Hepatocyte (in vitro differentiated cells): Measurements from ENCODE around the gene SLC22A23. TPM values are rescaled to one million over a fixed set of nuclear protein-coding genes. Genes with fewer than 3 reads are reported as not detected.

Experiments
- DNase-seq: peaks from one replicate; pipeline ENCODE4 v3.0.0-alpha.2; 2016; ENCODE audit warnings: low spot score
- H2AFZ ChIP-seq: fragments of 200-600 bp; sonication (generic); 2 replicates; pipeline ENCODE4 v1.6.0; 2016; ENCODE audit warnings: antibody characterized with exemption, mild to moderate bottlenecking
- H3K27ac ChIP-seq: fragments of 200-600 bp; sonication (generic); 2 replicates; pipeline ENCODE4 v1.5.1; 2016; ENCODE audit warnings: mild to moderate bottlenecking
- H3K27me3 ChIP-seq: fragments of 200-600 bp; sonication (generic); 2 replicates; pipeline ENCODE4 v1.6.1; 2016
- H3K36me3 ChIP-seq: fragments of 200-600 bp; sonication (generic); replicated peaks from 2 replicates; pipeline ENCODE4 v1.5.1; 2016; ENCODE audit warnings: low read depth; ENCODE audit not compliant: insufficient read depth
- H3K4me1 ChIP-seq: fragments of 200-600 bp; sonication (generic); 2 replicates; pipeline ENCODE4 v1.5.1; 2016; ENCODE audit warnings: mild to moderate bottlenecking, moderate library complexity; ENCODE audit not compliant: insufficient read depth
- H3K4me2 ChIP-seq: fragments of 200-600 bp; sonication (generic); 2 replicates; pipeline ENCODE4 v1.6.0; 2016
- H3K4me3 ChIP-seq: fragments of 200-600 bp; sonication (generic); 2 replicates; pipeline ENCODE4 v1.5.1; 2016; ENCODE audit warnings: mild to moderate bottlenecking
- H3K79me2 ChIP-seq: fragments of 200-600 bp; sonication (generic); 2 replicates; pipeline ENCODE4 v1.6.0; 2017; ENCODE audit warnings: mild to moderate bottlenecking
- H3K9me2 ChIP-seq: fragments of 200-600 bp; sonication (generic); replicated peaks from 2 replicates; pipeline ENCODE4 v1.6.0; 2017; ENCODE audit warnings: mild to moderate bottlenecking; ENCODE audit not compliant: insufficient read depth
- H3K9me3 ChIP-seq: fragments of 200-600 bp; sonication (generic); 2 replicates; pipeline ENCODE4 v1.5.1; 2016; ENCODE audit warnings: low read depth, mild to moderate bottlenecking
- H4K20me1 ChIP-seq: fragments of 200-600 bp; sonication (generic); 2 replicates; pipeline ENCODE4 v1.6.0; 2016; ENCODE audit warnings: mild to moderate bottlenecking; ENCODE audit not compliant: insufficient read depth, poor library complexity, severe bottlenecking
- EZH2 ChIP-seq: fragments of 200-600 bp; sonication (generic); IDR thresholded peaks from 2 replicates; pipeline ENCODE4 v1.6.1; 2016; ENCODE audit warnings: antibody characterized with exemption, mild to moderate bottlenecking, borderline replicate concordance
- EZH2phosphoT487 ChIP-seq: fragments of 200-600 bp; sonication (generic); IDR thresholded peaks from one replicate; pipeline ENCODE4 v1.6.1; 2018; ENCODE audit warnings: antibody characterized with exemption, mild to moderate bottlenecking, low read depth, moderate library complexity; ENCODE audit not compliant: unreplicated experiment, severe bottlenecking
- WGBS: methylation state at CpG from one replicate; pipeline ENCODE4 v1.1.6; 2016; ENCODE audit warnings: low lambda C conversion rate; ENCODE audit errors: missing lambda C conversion rate; 5-methylcytosine and 5-hydroxymethylcytosine counted together
- polyA plus RNA-seq: library from polyadenylated mRNA; unstranded; fragments of >200 nt; fragmentation: Nextera tagmentation; extraction: Ambion mirVana; gene quantifications from 2 replicates; pipeline ENCODE4 v1.2.1, GENCODE V29; 2016
- total RNA-seq: library from RNA; depleted of rRNA; stranded (reverse); fragments of >200 nt; gene quantifications from 2 replicates; pipeline ENCODE4 v1.2.3, GENCODE V29; 2014
- TF ChIP-seq, protein P1 (sequence below): fragments of 200-600 bp; sonication (generic); IDR thresholded peaks from 2 replicates; pipeline ENCODE4 v1.5.1; 2016; ENCODE audit warnings: antibody characterized with exemption, mild to moderate bottlenecking; ENCODE audit not compliant: poor library complexity

The SLC22A23 gene
- total and polyA plus RNA-seq, 2 experiments from 2014 or later: 14.3 to 14.8 TPM

DNA sequence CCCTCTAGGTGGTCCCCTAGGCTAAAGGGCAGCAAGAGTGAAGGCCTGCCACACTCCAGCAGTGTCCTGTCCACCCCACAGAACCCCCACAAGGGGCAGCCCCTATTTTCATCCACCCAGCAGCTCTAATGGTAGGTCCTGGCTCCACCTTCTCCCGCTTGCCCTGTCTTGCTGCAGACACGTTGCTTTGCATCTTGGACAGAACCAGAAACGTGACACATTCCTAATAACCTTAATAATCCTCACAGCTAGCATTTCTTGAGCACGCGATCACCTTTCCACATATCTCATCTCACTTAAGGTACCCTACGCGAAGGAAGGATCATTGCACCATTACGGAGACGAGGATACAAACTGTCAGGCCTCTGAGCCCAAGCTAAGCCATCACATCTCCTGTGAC lies 11.7 kb upstream of the SLC22A23 start:
- Histone ChIP-seq H2AFZ (no peak overlapping the region), H3K9me2 (no peaks in the 10 kb centered on the region), H3K4me3 (no peak overlapping the region), H3K36me3 (no peaks in the 10 kb centered on the region), H4K20me1 (no peaks in the 10 kb centered on the region), H3K27me3 (no peaks in the 10 kb centered on the region), H3K9me3 (no peaks in the 10 kb centered on the region), H3K79me2 (no peaks in the 10 kb centered on the region), H3K4me1 (no peaks in the 10 kb centered on the region), H3K4me2 (no peak overlapping the region), H3K27ac (no peak overlapping the region)
- WGBS: 97% methylated on average over 9 of the region's 9 CpGs
- DNase-seq: no peak
- no peak for TF ChIP-seq EZH2
- no peak for TF ChIP-seq EZH2phosphoT487
- TF ChIP-seq, protein P1, sequence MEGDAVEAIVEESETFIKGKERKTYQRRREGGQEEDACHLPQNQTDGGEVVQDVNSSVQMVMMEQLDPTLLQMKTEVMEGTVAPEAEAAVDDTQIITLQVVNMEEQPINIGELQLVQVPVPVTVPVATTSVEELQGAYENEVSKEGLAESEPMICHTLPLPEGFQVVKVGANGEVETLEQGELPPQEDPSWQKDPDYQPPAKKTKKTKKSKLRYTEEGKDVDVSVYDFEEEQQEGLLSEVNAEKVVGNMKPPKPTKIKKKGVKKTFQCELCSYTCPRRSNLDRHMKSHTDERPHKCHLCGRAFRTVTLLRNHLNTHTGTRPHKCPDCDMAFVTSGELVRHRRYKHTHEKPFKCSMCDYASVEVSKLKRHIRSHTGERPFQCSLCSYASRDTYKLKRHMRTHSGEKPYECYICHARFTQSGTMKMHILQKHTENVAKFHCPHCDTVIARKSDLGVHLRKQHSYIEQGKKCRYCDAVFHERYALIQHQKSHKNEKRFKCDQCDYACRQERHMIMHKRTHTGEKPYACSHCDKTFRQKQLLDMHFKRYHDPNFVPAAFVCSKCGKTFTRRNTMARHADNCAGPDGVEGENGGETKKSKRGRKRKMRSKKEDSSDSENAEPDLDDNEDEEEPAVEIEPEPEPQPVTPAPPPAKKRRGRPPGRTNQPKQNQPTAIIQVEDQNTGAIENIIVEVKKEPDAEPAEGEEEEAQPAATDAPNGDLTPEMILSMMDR: no peak

DNA sequence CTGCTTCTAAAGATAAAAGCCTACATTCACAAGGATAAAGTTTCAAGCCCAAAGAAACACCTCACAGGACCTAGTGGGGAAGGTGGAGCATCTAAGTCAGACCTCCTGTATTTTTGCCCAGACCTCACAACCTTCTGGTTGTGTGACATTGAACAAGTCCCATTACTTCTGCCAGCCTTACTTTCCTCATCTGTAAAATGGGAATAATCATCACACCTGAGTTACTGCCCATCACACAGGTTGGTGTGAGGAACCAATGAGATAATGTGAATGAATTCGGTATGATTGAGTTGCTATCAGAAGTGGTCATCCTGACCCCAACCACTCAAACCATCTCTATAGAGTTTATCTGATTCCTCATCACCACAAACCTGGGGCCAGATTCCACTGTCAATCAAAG lies 11.1 kb upstream of the SLC22A23 start:
- Histone ChIP-seq H3K9me2 (no peaks in the 10 kb centered on the region), H3K4me1 (no peaks in the 10 kb centered on the region), H3K4me2 (no peak overlapping the region), H3K79me2 (no peaks in the 10 kb centered on the region), H4K20me1 (no peaks in the 10 kb centered on the region), H3K36me3 (no peaks in the 10 kb centered on the region), H3K4me3 (no peak overlapping the region), H3K27me3 (no peaks in the 10 kb centered on the region), H2AFZ (no peak overlapping the region), H3K27ac (no peak overlapping the region), H3K9me3 (no peaks in the 10 kb centered on the region)
- 0% methylated on average over 1 of the region's 1 CpG for WGBS
- TF ChIP-seq EZH2phosphoT487 (no peak), EZH2 (no peak)
- TF ChIP-seq, protein P1: no peak
- DNase-seq: no peak

DNA sequence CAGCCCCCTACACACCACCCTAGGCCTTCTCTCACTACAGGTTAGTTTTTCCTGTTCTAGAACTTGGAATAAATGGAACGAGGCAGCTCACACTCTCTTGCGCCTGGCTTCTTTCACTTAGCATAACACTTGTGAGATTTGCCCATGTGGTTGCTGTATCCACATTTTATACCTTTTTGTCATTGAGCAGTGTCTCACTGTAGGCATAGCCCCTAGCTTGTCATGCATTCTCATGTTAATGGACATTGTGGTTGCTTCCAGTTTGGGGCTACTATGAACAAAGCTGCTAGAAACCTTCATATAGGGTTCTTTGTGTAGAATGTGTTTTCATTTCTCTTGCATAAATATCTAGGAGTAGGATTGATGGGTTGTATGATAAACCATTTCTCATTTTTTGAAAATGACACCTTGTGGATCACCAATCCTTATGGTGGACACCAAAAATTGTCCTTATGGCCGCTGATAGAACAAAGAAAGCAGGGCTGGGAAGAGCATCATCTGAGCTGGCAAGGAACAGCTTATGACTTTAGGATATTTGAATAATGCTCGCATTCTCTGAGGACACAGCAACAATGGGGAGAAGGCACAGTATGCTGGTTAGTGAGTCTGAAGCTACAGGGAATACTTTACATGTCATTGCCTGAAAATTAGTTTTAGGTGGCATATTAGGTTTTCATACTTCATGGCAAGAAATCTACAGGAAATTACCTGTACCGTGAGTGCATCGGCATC lies 9.8 kb upstream of the SLC22A23 start:
- Histone ChIP-seq H3K9me2 (no peaks in the 10 kb centered on the region), H3K79me2 (no peaks in the 10 kb centered on the region), H3K4me1 (no peaks in the 10 kb centered on the region), H4K20me1 (no peaks in the 10 kb centered on the region), H3K4me3 (no peak overlapping the region), H3K36me3 (no peaks in the 10 kb centered on the region), H3K4me2 (no peak overlapping the region), H2AFZ (no peak overlapping the region), H3K27ac (no peak overlapping the region), H3K9me3 (no peaks in the 10 kb centered on the region), H3K27me3 (no peaks in the 10 kb centered on the region)
- no peak for DNase-seq
- WGBS: 91% methylated on average over 6 of the region's 6 CpGs
- no peak for TF ChIP-seq EZH2phosphoT487
- no peak for TF ChIP-seq EZH2
- TF ChIP-seq, protein P1: no peak
